HepG2 (cell line): ENCODE data around the gene HDLBP. TPM values are rescaled to one million over a fixed set of nuclear protein-coding genes. Genes with fewer than 3 reads are reported as not detected.

Source experiments
- AKAP8 ChIP-seq: sonication (generic); formaldehyde crosslinking; IDR thresholded peaks from 2 replicates; pipeline ENCODE4 v1.5.1; 2020; ENCODE audit warnings: mild to moderate bottlenecking, missing genetic modification reagents
- ATAD3A ChIP-seq: sonication (generic); formaldehyde crosslinking; IDR thresholded peaks from 2 replicates; pipeline ENCODE4 v1.4.0; 2020; ENCODE audit warnings: missing genetic modification reagents
- FOXP1 ChIP-seq, 2 experiments: fragments of 450-650 bp in 1 of 2; IDR thresholded peaks; 2 replicates each; pipeline ENCODE4 v1.6.1; 2017 to 2018; ENCODE audit warnings: antibody characterized with exemption in 1 of 2
- NAIF1 ChIP-seq: sonication (generic); formaldehyde crosslinking; IDR thresholded peaks from 2 replicates; pipeline ENCODE4 v1.5.0; 2020; ENCODE audit warnings: mild to moderate bottlenecking, missing genetic modification reagents, borderline replicate concordance
- POLR2AphosphoS5 ChIP-seq: IDR thresholded peaks from 2 replicates; pipeline ENCODE4 v1.6.1; 2012; ENCODE audit warnings: low read depth, low read length
- RBM22 ChIP-seq: fragments of 200-400 bp; formaldehyde crosslinking; optimal IDR thresholded peaks from 2 replicates; pipeline ENCODE3; 2017; ENCODE audit warnings: mild to moderate bottlenecking, low read length, moderate library complexity
- SRF ChIP-seq: IDR thresholded peaks from 2 replicates; pipeline ENCODE4 v1.6.1; 2011; ENCODE audit warnings: mild to moderate bottlenecking, low read depth, low read length, moderate library complexity
- TBX2 ChIP-seq: sonication (generic); formaldehyde crosslinking; IDR thresholded peaks from 2 replicates; pipeline ENCODE4 v1.5.0; 2020; ENCODE audit warnings: missing genetic modification reagents, mild to moderate bottlenecking, borderline replicate concordance
- ZNF225 ChIP-seq: sonication (generic); formaldehyde crosslinking; IDR thresholded peaks from 2 replicates; pipeline ENCODE4 v1.4.0; 2020; ENCODE audit warnings: mild to moderate bottlenecking, missing genetic modification reagents
- ZNF556 ChIP-seq: sonication (generic); formaldehyde crosslinking; IDR thresholded peaks from 2 replicates; pipeline ENCODE4 v1.4.0; 2020; ENCODE audit warnings: mild to moderate bottlenecking, missing genetic modification reagents, borderline replicate concordance
- ZNF652 ChIP-seq: IDR thresholded peaks from 2 replicates; pipeline ENCODE4 v1.6.1; 2016; ENCODE audit warnings: low read depth, borderline replicate concordance
- ZNF772 ChIP-seq: sonication (generic); formaldehyde crosslinking; IDR thresholded peaks from 2 replicates; pipeline ENCODE4 v1.5.0; 2020; ENCODE audit warnings: mild to moderate bottlenecking, missing genetic modification reagents
- ZNF816 ChIP-seq: sonication (generic); formaldehyde crosslinking; IDR thresholded peaks from 2 replicates; pipeline ENCODE4 v1.8.0; 2022; ENCODE audit warnings: missing genetic modification reagents, mild to moderate bottlenecking, borderline replicate concordance
- polyA plus RNA-seq, 8 experiments: library from polyadenylated mRNA; depleted of rRNA in 3 of 8; stranded (reverse) in 7 of 8; unstranded in 1 of 8; fragments of >200 nt; fragmentation: Illumina TruSeq in 4 of 8; extraction: Trizol in 4 of 8; gene quantifications; 2 replicates each; pipeline versions ENCODE4 v1.2.1 to v1.2.3, GENCODE V29; 2011 to 2016; ENCODE audit warnings: low read depth in 4 of 8, missing spikeins in 1 of 8, mixed read lengths in 1 of 8; ENCODE audit not compliant: insufficient read depth in 1 of 8
- total RNA-seq, 5 experiments: library from RNA; depleted of rRNA; stranded (reverse); fragments of >200 nt; fragmentation: Illumina TruSeq; extraction: Trizol; gene quantifications; 2 replicates each; pipeline ENCODE4 v1.2.3, GENCODE V29; 2016; ENCODE audit warnings: low read depth in 1 of 5
- TF ChIP-seq, protein P1 (sequence below): sonication (generic); formaldehyde crosslinking; IDR thresholded peaks from 2 replicates; pipeline ENCODE4 v1.8.1; 2022; ENCODE audit warnings: mild to moderate bottlenecking, missing genetic modification reagents
- TF ChIP-seq, protein P2 (sequence below): sonication (generic); formaldehyde crosslinking; conservative IDR thresholded peaks from 2 replicates; pipeline ENCODE4 v1.4.0; 2020; ENCODE audit warnings: missing genetic modification reagents
- TF ChIP-seq, protein P3 (sequence below): sonication (generic); formaldehyde crosslinking; IDR thresholded peaks from 2 replicates; pipeline ENCODE4 v1.4.0; 2020; ENCODE audit warnings: mild to moderate bottlenecking, missing genetic modification reagents
- TF ChIP-seq, protein P4 (sequence below): sonication (generic); formaldehyde crosslinking; IDR thresholded peaks from 2 replicates; pipeline ENCODE4 v1.9.0; 2021; ENCODE audit warnings: missing genetic modification reagents, borderline replicate concordance

HDLBP gene
- total and polyA plus RNA-seq, 2 of the 13 experiments (the other 11 are each of a cell fraction or from before 2014, with no cell fraction given), result 464 to 707 TPM

DNA sequence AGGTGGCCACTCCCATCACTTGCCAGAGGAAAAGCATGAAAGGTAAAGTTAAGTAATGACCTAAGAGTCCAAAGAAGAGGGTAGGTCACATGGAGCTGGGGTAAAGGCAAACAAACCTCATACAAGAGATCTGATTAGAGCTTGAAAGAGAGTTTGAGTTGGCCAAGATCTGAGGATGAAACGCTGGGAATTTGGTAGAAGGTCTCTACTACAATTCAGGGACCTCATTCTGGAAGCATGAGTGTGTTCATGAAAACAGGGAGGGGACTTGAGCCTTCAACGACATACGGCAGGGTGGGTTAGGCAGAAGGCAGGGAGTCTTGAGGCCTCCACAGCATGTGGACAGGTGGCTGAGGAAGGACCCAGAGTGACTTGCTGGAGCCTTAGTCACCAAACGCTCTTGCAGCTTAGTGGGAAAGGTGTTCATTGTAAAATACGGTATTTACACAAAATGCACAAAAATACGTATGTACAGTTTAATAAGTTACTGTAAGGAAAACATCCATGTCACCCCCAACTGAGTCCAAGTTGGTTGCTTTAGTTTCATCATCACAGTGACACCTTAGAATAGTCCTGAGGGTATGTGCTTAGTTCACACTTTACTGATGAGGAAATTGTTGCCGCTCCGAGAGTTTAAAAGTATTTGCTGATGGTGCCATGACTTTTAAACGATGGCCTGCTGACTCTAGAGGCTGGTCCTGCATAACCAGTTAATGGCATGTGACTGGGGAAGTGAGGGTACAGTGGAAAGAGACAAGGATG lies 35.6 kb upstream of the HDLBP start (continued):
- TF ChIP-seq, protein P1, sequence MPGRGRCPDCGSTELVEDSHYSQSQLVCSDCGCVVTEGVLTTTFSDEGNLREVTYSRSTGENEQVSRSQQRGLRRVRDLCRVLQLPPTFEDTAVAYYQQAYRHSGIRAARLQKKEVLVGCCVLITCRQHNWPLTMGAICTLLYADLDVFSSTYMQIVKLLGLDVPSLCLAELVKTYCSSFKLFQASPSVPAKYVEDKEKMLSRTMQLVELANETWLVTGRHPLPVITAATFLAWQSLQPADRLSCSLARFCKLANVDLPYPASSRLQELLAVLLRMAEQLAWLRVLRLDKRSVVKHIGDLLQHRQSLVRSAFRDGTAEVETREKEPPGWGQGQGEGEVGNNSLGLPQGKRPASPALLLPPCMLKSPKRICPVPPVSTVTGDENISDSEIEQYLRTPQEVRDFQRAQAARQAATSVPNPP (CRISPR knock-in tag), result no peak
- TF ChIP-seq NAIF1 (CRISPR knock-in tag) (peak; percentile 78; the same call in 1 of the 2 replicates), ZNF772 (CRISPR knock-in tag) (peak; percentile 42; the same call in 1 of the 2 replicates), ZNF225 (no peak), TBX2 (CRISPR knock-in tag) (no peak; the same call in 1 of the 2 replicates), ATAD3A (CRISPR knock-in tag) (no peak), ZNF556 (CRISPR knock-in tag) (peak; percentile 29; the same call in 1 of the 2 replicates), AKAP8 (no peak; the same call in 1 of the 2 replicates), RBM22 (peak; percentile 92), ZNF652 (no peak), FOXP1 (IDR thresholded peaks at IDR 0.05) (no peak), FOXP1 (CRISPR knock-in tag; IDR thresholded peaks at IDR 0.05) (peak; percentile 14; the same call in 1 of the 2 replicates), ZNF816 (CRISPR knock-in tag) (no peak), SRF (no peak), POLR2AphosphoS5 (no peak; the same call in 1 of the 2 replicates)
- TF ChIP-seq, protein P2, sequence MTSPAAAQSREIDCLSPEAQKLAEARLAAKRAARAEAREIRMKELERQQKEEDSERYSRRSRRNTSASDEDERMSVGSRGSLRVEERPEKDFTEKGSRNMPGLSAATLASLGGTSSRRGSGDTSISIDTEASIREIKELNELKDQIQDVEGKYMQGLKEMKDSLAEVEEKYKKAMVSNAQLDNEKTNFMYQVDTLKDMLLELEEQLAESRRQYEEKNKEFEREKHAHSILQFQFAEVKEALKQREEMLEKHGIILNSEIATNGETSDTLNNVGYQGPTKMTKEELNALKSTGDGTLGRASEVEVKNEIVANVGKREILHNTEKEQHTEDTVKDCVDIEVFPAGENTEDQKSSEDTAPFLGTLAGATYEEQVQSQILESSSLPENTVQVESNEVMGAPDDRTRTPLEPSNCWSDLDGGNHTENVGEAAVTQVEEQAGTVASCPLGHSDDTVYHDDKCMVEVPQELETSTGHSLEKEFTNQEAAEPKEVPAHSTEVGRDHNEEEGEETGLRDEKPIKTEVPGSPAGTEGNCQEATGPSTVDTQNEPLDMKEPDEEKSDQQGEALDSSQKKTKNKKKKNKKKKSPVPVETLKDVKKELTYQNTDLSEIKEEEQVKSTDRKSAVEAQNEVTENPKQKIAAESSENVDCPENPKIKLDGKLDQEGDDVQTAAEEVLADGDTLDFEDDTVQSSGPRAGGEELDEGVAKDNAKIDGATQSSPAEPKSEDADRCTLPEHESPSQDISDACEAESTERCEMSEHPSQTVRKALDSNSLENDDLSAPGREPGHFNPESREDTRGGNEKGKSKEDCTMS (CRISPR knock-in tag), result no peak
- TF ChIP-seq, protein P3, sequence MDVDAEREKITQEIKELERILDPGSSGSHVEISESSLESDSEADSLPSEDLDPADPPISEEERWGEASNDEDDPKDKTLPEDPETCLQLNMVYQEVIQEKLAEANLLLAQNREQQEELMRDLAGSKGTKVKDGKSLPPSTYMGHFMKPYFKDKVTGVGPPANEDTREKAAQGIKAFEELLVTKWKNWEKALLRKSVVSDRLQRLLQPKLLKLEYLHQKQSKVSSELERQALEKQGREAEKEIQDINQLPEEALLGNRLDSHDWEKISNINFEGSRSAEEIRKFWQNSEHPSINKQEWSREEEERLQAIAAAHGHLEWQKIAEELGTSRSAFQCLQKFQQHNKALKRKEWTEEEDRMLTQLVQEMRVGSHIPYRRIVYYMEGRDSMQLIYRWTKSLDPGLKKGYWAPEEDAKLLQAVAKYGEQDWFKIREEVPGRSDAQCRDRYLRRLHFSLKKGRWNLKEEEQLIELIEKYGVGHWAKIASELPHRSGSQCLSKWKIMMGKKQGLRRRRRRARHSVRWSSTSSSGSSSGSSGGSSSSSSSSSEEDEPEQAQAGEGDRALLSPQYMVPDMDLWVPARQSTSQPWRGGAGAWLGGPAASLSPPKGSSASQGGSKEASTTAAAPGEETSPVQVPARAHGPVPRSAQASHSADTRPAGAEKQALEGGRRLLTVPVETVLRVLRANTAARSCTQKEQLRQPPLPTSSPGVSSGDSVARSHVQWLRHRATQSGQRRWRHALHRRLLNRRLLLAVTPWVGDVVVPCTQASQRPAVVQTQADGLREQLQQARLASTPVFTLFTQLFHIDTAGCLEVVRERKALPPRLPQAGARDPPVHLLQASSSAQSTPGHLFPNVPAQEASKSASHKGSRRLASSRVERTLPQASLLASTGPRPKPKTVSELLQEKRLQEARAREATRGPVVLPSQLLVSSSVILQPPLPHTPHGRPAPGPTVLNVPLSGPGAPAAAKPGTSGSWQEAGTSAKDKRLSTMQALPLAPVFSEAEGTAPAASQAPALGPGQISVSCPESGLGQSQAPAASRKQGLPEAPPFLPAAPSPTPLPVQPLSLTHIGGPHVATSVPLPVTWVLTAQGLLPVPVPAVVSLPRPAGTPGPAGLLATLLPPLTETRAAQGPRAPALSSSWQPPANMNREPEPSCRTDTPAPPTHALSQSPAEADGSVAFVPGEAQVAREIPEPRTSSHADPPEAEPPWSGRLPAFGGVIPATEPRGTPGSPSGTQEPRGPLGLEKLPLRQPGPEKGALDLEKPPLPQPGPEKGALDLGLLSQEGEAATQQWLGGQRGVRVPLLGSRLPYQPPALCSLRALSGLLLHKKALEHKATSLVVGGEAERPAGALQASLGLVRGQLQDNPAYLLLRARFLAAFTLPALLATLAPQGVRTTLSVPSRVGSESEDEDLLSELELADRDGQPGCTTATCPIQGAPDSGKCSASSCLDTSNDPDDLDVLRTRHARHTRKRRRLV (CRISPR knock-in tag), result no peak
- TF ChIP-seq, protein P4, sequence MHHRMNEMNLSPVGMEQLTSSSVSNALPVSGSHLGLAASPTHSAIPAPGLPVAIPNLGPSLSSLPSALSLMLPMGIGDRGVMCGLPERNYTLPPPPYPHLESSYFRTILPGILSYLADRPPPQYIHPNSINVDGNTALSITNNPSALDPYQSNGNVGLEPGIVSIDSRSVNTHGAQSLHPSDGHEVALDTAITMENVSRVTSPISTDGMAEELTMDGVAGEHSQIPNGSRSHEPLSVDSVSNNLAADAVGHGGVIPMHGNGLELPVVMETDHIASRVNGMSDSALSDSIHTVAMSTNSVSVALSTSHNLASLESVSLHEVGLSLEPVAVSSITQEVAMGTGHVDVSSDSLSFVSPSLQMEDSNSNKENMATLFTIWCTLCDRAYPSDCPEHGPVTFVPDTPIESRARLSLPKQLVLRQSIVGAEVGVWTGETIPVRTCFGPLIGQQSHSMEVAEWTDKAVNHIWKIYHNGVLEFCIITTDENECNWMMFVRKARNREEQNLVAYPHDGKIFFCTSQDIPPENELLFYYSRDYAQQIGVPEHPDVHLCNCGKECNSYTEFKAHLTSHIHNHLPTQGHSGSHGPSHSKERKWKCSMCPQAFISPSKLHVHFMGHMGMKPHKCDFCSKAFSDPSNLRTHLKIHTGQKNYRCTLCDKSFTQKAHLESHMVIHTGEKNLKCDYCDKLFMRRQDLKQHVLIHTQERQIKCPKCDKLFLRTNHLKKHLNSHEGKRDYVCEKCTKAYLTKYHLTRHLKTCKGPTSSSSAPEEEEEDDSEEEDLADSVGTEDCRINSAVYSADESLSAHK (CRISPR knock-in tag), result no peak
